Measurements from ENCODE around the gene CDC42BPB. TPM values are rescaled to one million over a fixed set of nuclear protein-coding genes. Genes with fewer than 3 reads are reported as not detected.

The CDC42BPB gene
- total RNA-seq, 4 donors from 2014 or later, result 93.9 to 132 (median 110) TPM

DNA sequence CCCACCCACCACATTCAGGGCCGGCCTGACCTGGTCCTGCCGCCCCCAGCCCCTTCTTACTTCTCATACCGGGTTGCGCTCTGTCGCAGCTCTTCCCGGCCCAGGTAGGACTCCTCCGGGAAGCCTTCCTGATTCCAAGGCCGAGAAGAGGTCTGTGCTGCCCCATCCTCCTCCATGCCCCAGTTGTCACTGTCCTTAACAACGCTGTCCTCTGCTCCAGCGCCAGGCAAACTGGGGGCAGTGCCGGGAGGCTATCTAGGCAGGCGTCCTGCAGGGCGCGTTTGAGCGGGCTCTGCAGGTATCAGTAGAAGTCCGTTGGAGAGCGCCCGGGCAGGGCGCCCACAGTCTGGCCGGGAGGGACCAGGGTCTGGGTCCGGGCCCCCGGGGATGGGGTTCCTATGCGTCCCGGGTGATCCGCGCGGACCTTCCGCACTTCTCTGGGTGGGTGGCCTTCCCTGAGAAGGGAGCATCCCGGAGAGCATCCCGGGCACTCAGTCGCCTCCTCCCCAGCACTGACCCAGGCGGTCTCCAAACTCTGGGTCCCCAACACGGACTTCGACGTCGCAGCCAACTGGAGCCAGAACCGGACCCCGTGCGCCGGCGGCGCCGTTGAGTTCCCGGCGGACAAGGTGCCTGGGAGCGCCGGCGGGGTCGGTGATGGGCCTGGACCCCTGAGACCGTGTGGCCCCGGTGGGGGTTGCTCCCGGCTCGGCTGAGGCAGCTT, 134.0 kb downstream of the CDC42BPB start:
- H3K4me3 ChIP-seq, result peak overlapping the region; percentile 27 to 44 (median 32)
- no peaks in the 10 kb centered on the region for H3K9me3 ChIP-seq
- 6% methylated on average over 11 of the region's 53 CpGs for WGBS
- intact Hi-C loops (cut with DNase I), result no loop called here
- H3K27me3 ChIP-seq, result peaks cover 0 to 62% (median 24%) of the 10 kb centered on the region in 4 donors
- H3K36me3 ChIP-seq, result no peaks in the 10 kb centered on the region
- no peak for DNase-seq (ENCODE audit: extremely low spot score)
- peaks cover 17 to 25% (median 23%) of the 10 kb centered on the region in 4 donors for H3K4me1 ChIP-seq
- no peak overlapping the region for H3K27ac ChIP-seq (replicated peaks in 1 of 4)
- TF ChIP-seq EP300 (IDR thresholded peaks at IDR 0.05), result no peak
- no peak for TF ChIP-seq CTCF (IDR thresholded peaks at IDR 0.05)
- TF ChIP-seq POLR2AphosphoS5 (IDR thresholded peaks at IDR 0.05), result no peak
- no peak for TF ChIP-seq POLR2A (IDR thresholded peaks at IDR 0.05; ENCODE audit: low read depth)

DNA sequence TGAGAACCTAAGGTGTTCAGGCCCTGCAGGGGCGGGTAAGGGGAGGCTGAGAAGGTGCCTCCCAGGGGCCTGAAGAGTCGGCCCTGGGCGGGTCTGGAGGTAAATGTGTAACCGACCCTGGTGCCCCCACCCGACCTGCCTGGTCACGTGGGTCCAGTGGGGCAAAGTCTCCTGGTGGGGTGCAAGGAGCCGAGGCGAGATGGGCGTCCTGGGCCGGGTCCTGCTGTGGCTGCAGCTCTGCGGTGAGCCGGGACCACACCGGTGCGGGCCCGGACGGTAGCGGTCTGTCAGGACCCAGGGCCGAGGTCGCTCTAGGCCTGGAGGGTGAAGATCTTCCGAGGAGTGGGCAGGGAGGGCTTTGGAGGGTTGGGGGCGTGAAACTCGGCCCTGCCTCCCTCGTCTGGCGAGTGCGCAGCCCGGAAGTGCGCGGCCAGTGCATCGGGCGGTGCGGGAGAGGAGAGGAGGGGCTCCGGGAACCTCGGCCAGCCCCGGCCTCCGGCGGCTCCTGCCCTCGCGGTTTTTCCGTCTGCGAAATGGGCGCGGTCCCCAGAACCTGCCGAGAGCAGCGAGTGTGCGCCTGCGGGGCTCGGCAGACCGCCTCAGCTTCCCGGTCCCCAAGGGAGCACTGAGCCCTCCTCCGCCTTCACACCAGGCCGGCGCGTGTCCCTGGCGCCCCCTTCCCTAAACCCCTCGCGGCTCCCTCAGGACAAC, 134.7 kb downstream of the CDC42BPB start, which contains the start of gene AMN:
Gene AMN, plus strand, starts transcription at position 174 of the 711 bp plus-strand sequence. Its CDS starts 26 bp downstream, at position 200.
- WGBS, result 6% methylated on average over 35 of the region's 56 CpGs
- Histone ChIP-seq H3K9me3 (no peaks in the 10 kb centered on the region), H3K4me1 (peaks cover 12 to 18% (median 17%) of the 10 kb centered on the region in 4 donors), H3K4me3 (peak within 1 kb of the TSS; percentile 27 to 44 (median 32)), H3K27ac (replicated peaks in 1 of 4) (no peak within 1 kb of the TSS), H3K27me3 (peaks cover 0 to 55% (median 22%) of the 10 kb centered on the region in 4 donors), H3K36me3 (no peaks in the 10 kb centered on the region)
- no peak for DNase-seq (ENCODE audit: extremely low spot score)
- intact Hi-C loops (cut with DNase I), result no loop called here
- TF ChIP-seq POLR2A (IDR thresholded peaks at IDR 0.05; ENCODE audit: low read depth) (no peak), POLR2AphosphoS5 (IDR thresholded peaks at IDR 0.05) (no peak), CTCF (IDR thresholded peaks at IDR 0.05) (no peak), EP300 (IDR thresholded peaks at IDR 0.05) (no peak)

- no peak for TF ChIP-seq POLR2AphosphoS5 (IDR thresholded peaks at IDR 0.05)
- no peak for TF ChIP-seq EP300 (IDR thresholded peaks at IDR 0.05)
- TF ChIP-seq CTCF (IDR thresholded peaks at IDR 0.05), result no peak
- no peak for TF ChIP-seq POLR2A (IDR thresholded peaks at IDR 0.05; ENCODE audit: low read depth)
- Histone ChIP-seq H3K4me1 (peaks cover 12 to 18% (median 17%) of the 10 kb centered on the region in 4 donors), H3K27me3 (peaks cover 0 to 48% (median 21%) of the 10 kb centered on the region in 4 donors), H3K4me3 (no peak overlapping the region), H3K36me3 (no peaks in the 10 kb centered on the region), H3K27ac (replicated peaks in 1 of 4) (no peak overlapping the region), H3K9me3 (no peaks in the 10 kb centered on the region)
- 95% methylated on average over 1 of the region's 1 CpG for WGBS
- DNase-seq (ENCODE audit: extremely low spot score), result no peak
- intact Hi-C loops (cut with DNase I), result no loop called here
These were observed 136.4 kb downstream of the CDC42BPB start for GRCh38 chr14:102920998-102921304.

DNA sequence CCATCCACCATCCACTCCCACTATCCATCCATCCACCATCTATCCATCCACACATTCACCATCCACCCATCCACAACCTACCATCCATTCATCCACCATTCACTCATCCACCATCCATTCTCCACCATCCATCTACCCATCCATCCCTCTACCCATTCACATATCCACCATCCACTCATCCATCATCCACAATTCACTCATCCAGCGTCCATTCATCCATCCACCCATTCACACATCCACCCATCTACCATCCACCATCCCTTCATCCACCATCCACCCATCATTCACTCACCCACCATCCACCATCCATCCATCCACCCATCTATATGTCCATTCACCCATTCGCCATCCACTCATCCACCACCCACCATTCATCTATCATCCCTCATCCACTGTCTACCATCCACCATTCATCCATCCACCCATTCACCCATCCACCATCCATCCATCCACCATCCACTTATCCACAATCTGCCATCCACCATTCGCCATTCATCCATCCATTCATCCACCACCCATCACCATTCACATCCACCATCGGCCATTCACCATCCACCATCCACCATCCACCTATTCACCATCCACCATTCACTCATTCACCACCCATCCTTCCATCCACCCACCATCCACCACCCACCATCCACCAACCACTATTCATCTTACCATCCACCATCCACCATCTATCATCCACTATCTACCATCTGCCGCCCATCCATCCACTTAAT, 136.9 kb downstream of the CDC42BPB start:
- WGBS, result 96% methylated on average over 5 of the region's 5 CpGs
- H3K4me1 ChIP-seq, result peaks cover 12 to 18% (median 17%) of the 10 kb centered on the region in 4 donors
- H3K4me3 ChIP-seq, result no peak overlapping the region
- no peak for DNase-seq (ENCODE audit: extremely low spot score)
- no peaks in the 10 kb centered on the region for H3K9me3 ChIP-seq
- TF ChIP-seq POLR2A (IDR thresholded peaks at IDR 0.05; ENCODE audit: low read depth) (no peak), POLR2AphosphoS5 (IDR thresholded peaks at IDR 0.05) (no peak)
- H3K27ac ChIP-seq (replicated peaks in 1 of 4), result no peak overlapping the region
- intact Hi-C loops (cut with DNase I), result no loop called here
- peaks cover 0 to 42% (median 18%) of the 10 kb centered on the region in 4 donors for H3K27me3 ChIP-seq
- no peaks in the 10 kb centered on the region for H3K36me3 ChIP-seq

Measured in esophagus muscularis mucosa (tissue), 4 donors.